ENCODE measurements around the gene PLPPR5. TPM values are rescaled to one million over a fixed set of nuclear protein-coding genes. Genes with fewer than 3 reads are reported as not detected.

The PLPPR5 gene
- total RNA-seq, 1 experiment from 2014 or later, result not detected

GRCh38 chr1:98849969-98850636, 154.6 kb downstream of the PLPPR5 start:
- DNase-seq (ENCODE audit: low read depth), result no peak

- DNase-seq (ENCODE audit: low read depth), result no peak
Observed at GRCh38 chr1:98842241-98842640, 162.4 kb downstream of the PLPPR5 start.

Measured in M059J (cell line).